T-helper 1 cell treated with Interleukin-12 subunit alpha and Interleukin-12 subunit beta and Interleukin-4 antibody, amounts not matched to agents 30 μg/mL and 1 μg/mL, for 36 hours (primary cell): ENCODE data around the gene IRF9.

Source experiments
- H3K27ac Mint-ChIP-seq: one replicate; pipeline ENCODE4 v1.8.0; 2021; ENCODE audit warnings: mild to moderate bottlenecking, mixed read lengths
- H3K27me3 Mint-ChIP-seq: one replicate; pipeline ENCODE4 v1.8.0; 2021; ENCODE audit warnings: low read depth, mixed read lengths
- H3K36me3 Mint-ChIP-seq: one replicate; pipeline ENCODE4 v1.8.0; 2021; ENCODE audit warnings: low read depth, mixed read lengths
- H3K4me1 Mint-ChIP-seq: one replicate; pipeline ENCODE4 v1.8.0; 2021; ENCODE audit warnings: low read depth, mixed read lengths
- H3K4me3 Mint-ChIP-seq: one replicate; pipeline ENCODE4 v1.8.0; 2021; ENCODE audit warnings: mild to moderate bottlenecking, moderate library complexity, mixed read lengths
- H3K9me3 Mint-ChIP-seq: one replicate; pipeline ENCODE4 v1.8.0; 2021; ENCODE audit warnings: mixed read lengths

The IRF9 gene

GRCh38 chr14:24126939-24127338 is 34.1 kb upstream of the IRF9 start:
- H3K9me3 Mint-ChIP-seq, result no peaks in the 10 kb centered on the region
- H3K27me3 Mint-ChIP-seq, result no peaks in the 10 kb centered on the region
- H3K4me3 Mint-ChIP-seq, result no peak overlapping the region
- peaks cover 10% of the 10 kb centered on the region for H3K4me1 Mint-ChIP-seq
- peaks cover 16% of the 10 kb centered on the region for H3K36me3 Mint-ChIP-seq
- no peak overlapping the region for H3K27ac Mint-ChIP-seq

GRCh38 chr14:24127673-24128072 is 33.4 kb upstream of the IRF9 start:
- H3K36me3 Mint-ChIP-seq, result peaks cover 16% of the 10 kb centered on the region
- H3K9me3 Mint-ChIP-seq, result no peaks in the 10 kb centered on the region
- no peaks in the 10 kb centered on the region for H3K27me3 Mint-ChIP-seq
- no peak overlapping the region for H3K27ac Mint-ChIP-seq
- H3K4me1 Mint-ChIP-seq, result peaks cover 14% of the 10 kb centered on the region
- H3K4me3 Mint-ChIP-seq, result no peak overlapping the region

GRCh38 chr14:24129410-24129998 is 31.6 kb upstream of the IRF9 start:
- no peak overlapping the region for H3K4me3 Mint-ChIP-seq
- peaks cover 11% of the 10 kb centered on the region for H3K36me3 Mint-ChIP-seq
- no peaks in the 10 kb centered on the region for H3K27me3 Mint-ChIP-seq
- H3K4me1 Mint-ChIP-seq, result peaks cover 16% of the 10 kb centered on the region
- H3K27ac Mint-ChIP-seq, result no peak overlapping the region
- no peaks in the 10 kb centered on the region for H3K9me3 Mint-ChIP-seq

GRCh38 chr14:24130380-24130716 is 30.7 kb upstream of the IRF9 start, which contains the start of gene FITM1:
Gene FITM1 (plus strand): TSS chr14:24130659. CDS start chr14:24131564, 905 bp downstream.
- Mint-ChIP-seq H3K27me3 (no peaks in the 10 kb centered on the region), H3K4me3 (no peak within 1 kb of the TSS), H3K9me3 (no peaks in the 10 kb centered on the region), H3K36me3 (peaks cover 8% of the 10 kb centered on the region), H3K4me1 (peaks cover 17% of the 10 kb centered on the region), H3K27ac (peak within 1 kb of the TSS; percentile 65)

GRCh38 chr14:24130717-24131548 is 30.1 kb upstream of the IRF9 start:
- no peaks in the 10 kb centered on the region for H3K9me3 Mint-ChIP-seq
- H3K27ac Mint-ChIP-seq, result peak overlapping the region; percentile 65
- H3K36me3 Mint-ChIP-seq, result peaks cover 8% of the 10 kb centered on the region
- no peak overlapping the region for H3K4me3 Mint-ChIP-seq
- peaks cover 19% of the 10 kb centered on the region for H3K4me1 Mint-ChIP-seq
- no peaks in the 10 kb centered on the region for H3K27me3 Mint-ChIP-seq

GRCh38 chr14:24131549-24131966 is 29.5 kb upstream of the IRF9 start:
- H3K27me3 Mint-ChIP-seq, result no peaks in the 10 kb centered on the region
- H3K4me3 Mint-ChIP-seq, result no peak overlapping the region

GRCh38 chr14:24132061-24132685 is 28.9 kb upstream of the IRF9 start:
- H3K4me1 Mint-ChIP-seq, result peaks cover 25% of the 10 kb centered on the region
- H3K9me3 Mint-ChIP-seq, result no peaks in the 10 kb centered on the region
- peak overlapping the region; percentile 53 for H3K27ac Mint-ChIP-seq
- no peak overlapping the region for H3K4me3 Mint-ChIP-seq
- no peaks in the 10 kb centered on the region for H3K27me3 Mint-ChIP-seq
- peaks cover 14% of the 10 kb centered on the region for H3K36me3 Mint-ChIP-seq

More at GRCh38 chr14:24131549-24131966, 29.5 kb upstream of the IRF9 start:
- Mint-ChIP-seq H3K36me3 (peaks cover 8% of the 10 kb centered on the region), H3K9me3 (no peaks in the 10 kb centered on the region), H3K27ac (no peak overlapping the region), H3K4me1 (peaks cover 19% of the 10 kb centered on the region)

GRCh38 chr14:24132976-24133375 is 28.1 kb upstream of the IRF9 start:
- Mint-ChIP-seq H3K9me3 (no peaks in the 10 kb centered on the region), H3K36me3 (peaks cover 17% of the 10 kb centered on the region), H3K27me3 (no peaks in the 10 kb centered on the region), H3K4me3 (no peak overlapping the region), H3K27ac (peak overlapping the region; percentile 53), H3K4me1 (peaks cover 29% of the 10 kb centered on the region)

GRCh38 chr14:24133735-24134134 is 27.3 kb upstream of the IRF9 start:
- Mint-ChIP-seq H3K9me3 (no peaks in the 10 kb centered on the region), H3K4me3 (no peak overlapping the region), H3K27ac (no peak overlapping the region), H3K27me3 (no peaks in the 10 kb centered on the region), H3K36me3 (peaks cover 23% of the 10 kb centered on the region), H3K4me1 (peaks cover 33% of the 10 kb centered on the region)

GRCh38 chr14:24135584-24135833 is 25.6 kb upstream of the IRF9 start:
- peak overlapping the region; percentile 89 for H3K4me3 Mint-ChIP-seq
- H3K36me3 Mint-ChIP-seq, result peaks cover 35% of the 10 kb centered on the region
- H3K27ac Mint-ChIP-seq, result peak overlapping the region; percentile 89
- H3K27me3 Mint-ChIP-seq, result no peaks in the 10 kb centered on the region
- no peaks in the 10 kb centered on the region for H3K9me3 Mint-ChIP-seq
- H3K4me1 Mint-ChIP-seq, result peaks cover 45% of the 10 kb centered on the region

GRCh38 chr14:24135834-24136683 is 25.0 kb upstream of the IRF9 start, which contains the start of gene PSME1:
Gene PSME1 (plus strand): TSS chr14:24136194. CDS start chr14:24136263, 69 bp downstream.
- Mint-ChIP-seq H3K27me3 (no peaks in the 10 kb centered on the region), H3K36me3 (peaks cover 38% of the 10 kb centered on the region), H3K4me3 (peak within 1 kb of the TSS; percentile 95), H3K9me3 (no peaks in the 10 kb centered on the region), H3K27ac (peak within 1 kb of the TSS; percentile 91), H3K4me1 (peaks cover 48% of the 10 kb centered on the region)

GRCh38 chr14:24136684-24137528 is 24.2 kb upstream of the IRF9 start:
- Mint-ChIP-seq H3K4me1 (peaks cover 49% of the 10 kb centered on the region), H3K4me3 (peak overlapping the region; percentile 95)

GRCh38 chr14:24137529-24138395 is 23.3 kb upstream of the IRF9 start:
- Mint-ChIP-seq H3K9me3 (no peaks in the 10 kb centered on the region), H3K4me3 (peak overlapping the region; percentile 95), H3K36me3 (peaks cover 39% of the 10 kb centered on the region), H3K27me3 (no peaks in the 10 kb centered on the region), H3K4me1 (peaks cover 47% of the 10 kb centered on the region), H3K27ac (peak overlapping the region; percentile 65)

More at GRCh38 chr14:24136684-24137528, 24.2 kb upstream of the IRF9 start:
- Mint-ChIP-seq H3K9me3 (no peaks in the 10 kb centered on the region), H3K36me3 (peaks cover 38% of the 10 kb centered on the region), H3K27me3 (no peaks in the 10 kb centered on the region), H3K27ac (peak overlapping the region; percentile 91)
